Esophagus muscularis mucosa (tissue), 4 donors: ENCODE data around the gene GPR156.

ENCODE experiments used
- EP300 ChIP-seq: sonication (generic); formaldehyde crosslinking; IDR thresholded peaks from one replicate; pipeline ENCODE4 v1.6.1; 2017; ENCODE audit warnings: antibody characterized with exemption
- POLR2A ChIP-seq: fragments of 450-650 bp; IDR thresholded peaks from one replicate; pipeline ENCODE4 v1.6.1; 2017; ENCODE audit warnings: antibody characterized with exemption, moderate library complexity, mild to moderate bottlenecking, low read depth
- POLR2AphosphoS5 ChIP-seq, 2 donors: sonication (generic); formaldehyde crosslinking; IDR thresholded peaks; one replicate each; pipeline ENCODE4 v1.6.1; 2017; ENCODE audit warnings: antibody characterized with exemption in 2 of 2
- TF ChIP-seq, protein P1 (sequence below), 3 experiments: fragments of 200-600 bp in 2 of 3; fragments of 450-650 bp in 1 of 3; sonication (generic) in 2 of 3; IDR thresholded peaks; one replicate each; pipeline ENCODE4 v1.5.1; 2017 to 2019; ENCODE audit warnings: antibody characterized with exemption in 3 of 3, mild to moderate bottlenecking in 2 of 3, moderate library complexity in 1 of 3

DNA sequence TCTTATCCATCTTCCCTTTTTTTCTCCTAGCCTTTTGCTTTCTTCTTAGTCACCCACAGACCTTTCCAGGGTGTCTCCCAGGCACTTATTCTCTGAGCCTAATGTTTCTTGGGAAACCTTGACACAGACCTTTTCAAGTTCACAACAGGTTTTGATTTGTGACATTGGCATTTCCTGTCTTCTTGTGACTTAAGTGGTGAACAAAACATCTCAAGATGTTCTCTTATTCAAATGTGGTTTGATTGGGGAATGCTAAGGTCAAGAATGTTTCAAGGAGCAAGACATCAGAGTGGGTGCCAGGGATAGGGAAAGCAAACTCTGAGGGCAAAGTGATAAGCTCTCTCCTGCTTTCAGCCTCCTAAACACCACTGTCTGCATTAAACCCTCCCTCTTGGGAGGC, 122.6 kb downstream of the GPR156 start:
- TF ChIP-seq, protein P1, sequence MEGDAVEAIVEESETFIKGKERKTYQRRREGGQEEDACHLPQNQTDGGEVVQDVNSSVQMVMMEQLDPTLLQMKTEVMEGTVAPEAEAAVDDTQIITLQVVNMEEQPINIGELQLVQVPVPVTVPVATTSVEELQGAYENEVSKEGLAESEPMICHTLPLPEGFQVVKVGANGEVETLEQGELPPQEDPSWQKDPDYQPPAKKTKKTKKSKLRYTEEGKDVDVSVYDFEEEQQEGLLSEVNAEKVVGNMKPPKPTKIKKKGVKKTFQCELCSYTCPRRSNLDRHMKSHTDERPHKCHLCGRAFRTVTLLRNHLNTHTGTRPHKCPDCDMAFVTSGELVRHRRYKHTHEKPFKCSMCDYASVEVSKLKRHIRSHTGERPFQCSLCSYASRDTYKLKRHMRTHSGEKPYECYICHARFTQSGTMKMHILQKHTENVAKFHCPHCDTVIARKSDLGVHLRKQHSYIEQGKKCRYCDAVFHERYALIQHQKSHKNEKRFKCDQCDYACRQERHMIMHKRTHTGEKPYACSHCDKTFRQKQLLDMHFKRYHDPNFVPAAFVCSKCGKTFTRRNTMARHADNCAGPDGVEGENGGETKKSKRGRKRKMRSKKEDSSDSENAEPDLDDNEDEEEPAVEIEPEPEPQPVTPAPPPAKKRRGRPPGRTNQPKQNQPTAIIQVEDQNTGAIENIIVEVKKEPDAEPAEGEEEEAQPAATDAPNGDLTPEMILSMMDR (IDR thresholded peaks at IDR 0.05) = no peak
- TF ChIP-seq POLR2AphosphoS5 (IDR thresholded peaks at IDR 0.05) (no peak), POLR2A (no peak), EP300 (no peak)
